Middle frontal gyrus (tissue), 1 donor: ENCODE measurements around the gene STPG2.
"Not testable (repeated sequence)": the region's sequence is repeated elsewhere in the genome, so short reads cannot be mapped to it uniquely, and the experiment has no call there.

Experiments used
- DNase-seq: peaks from one replicate; pipeline ENCODE4 v3.0.0-alpha.2; 2015; ENCODE audit warnings: low spot score; ENCODE audit errors: extremely low spot score

STPG2 gene

GRCh38 chr4:97952763-97953162 lies 190.5 kb downstream of the STPG2 start:
- no peak for DNase-seq

DNA sequence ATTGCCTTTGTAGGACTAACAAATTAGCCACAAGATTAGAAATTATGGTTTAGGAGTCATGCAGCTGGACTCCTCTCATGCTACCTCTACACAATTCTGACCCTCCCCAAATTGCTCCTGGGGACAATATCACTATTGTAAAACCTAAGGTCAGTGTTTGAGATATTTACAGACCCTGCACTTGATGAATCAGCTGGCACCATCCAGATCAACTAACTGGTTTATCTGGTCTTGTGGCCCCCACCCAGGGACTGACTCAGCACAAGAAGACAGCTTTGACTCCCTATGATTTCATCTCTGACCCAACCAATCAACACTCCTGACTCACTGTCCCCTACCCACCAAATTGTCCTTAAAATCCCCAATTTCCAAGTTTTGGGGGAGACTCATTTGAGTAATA lies 192.4 kb downstream of the STPG2 start:
- no peak for DNase-seq

- DNase-seq: no peak
Measured at GRCh38 chr4:97942951-97943350, 200.3 kb downstream of the STPG2 start.

DNA sequence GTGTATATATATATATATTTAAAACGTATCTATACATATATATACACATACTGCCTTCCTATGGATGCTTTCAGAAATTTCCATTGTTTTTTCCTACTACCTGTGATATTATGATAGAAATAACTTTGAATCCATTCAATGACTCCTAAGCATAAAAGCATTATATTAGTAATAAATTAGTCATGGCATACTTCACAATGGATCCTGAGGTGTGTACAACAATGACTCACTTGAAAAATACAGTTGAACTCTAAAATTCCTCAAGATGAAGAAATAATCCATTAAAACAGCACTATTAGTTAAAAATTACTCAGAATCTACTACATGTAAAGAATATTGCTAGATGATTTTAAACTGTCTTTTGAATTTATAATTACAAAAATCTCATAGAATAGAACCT lies 201.1 kb downstream of the STPG2 start:
- DNase-seq: no peak

DNA sequence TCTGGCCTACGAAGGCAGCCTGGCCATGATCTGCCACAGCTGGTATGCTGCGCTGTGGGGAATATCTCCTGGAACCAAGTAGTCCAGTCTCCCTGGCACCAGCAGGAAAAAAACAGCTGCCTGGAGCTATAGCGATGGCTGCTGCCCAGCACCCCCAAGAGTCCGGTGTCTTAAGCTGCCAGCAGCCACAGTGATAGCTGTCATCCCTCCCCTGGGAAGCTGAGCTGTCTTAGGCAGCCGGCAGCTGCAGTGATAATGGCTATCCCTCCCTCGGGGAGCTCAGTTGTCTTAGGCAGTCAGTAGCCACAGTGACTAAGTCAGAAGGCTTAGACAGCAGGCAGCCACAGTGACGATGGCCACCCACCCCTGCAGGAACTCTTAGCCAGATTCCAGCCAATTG lies 205.1 kb downstream of the STPG2 start:
- DNase-seq: no peak

- DNase-seq: no peak
Measured at GRCh38 chr4:97924341-97924958, 218.8 kb downstream of the STPG2 start.

DNA sequence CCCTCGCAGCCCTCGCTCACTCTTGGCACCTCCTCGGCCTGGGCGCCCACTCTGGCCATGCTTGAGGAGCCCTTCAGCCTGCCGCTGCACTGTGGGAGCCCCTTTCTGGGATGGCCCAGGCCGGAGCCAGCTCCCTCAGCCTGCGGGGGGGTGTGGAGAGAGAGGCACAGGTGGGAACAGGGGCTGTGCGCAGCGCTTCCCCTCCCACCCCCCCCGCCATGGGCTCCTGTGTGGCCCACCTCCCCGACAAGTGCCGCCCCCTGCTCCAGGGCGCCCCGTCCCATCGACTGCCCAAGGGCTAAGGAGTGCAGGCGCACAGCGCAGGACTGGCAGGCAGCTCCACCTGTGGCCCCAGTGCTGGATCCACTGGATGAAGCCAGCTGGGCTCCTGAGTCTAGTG lies 220.2 kb downstream of the STPG2 start:
- DNase-seq: no peak

DNA sequence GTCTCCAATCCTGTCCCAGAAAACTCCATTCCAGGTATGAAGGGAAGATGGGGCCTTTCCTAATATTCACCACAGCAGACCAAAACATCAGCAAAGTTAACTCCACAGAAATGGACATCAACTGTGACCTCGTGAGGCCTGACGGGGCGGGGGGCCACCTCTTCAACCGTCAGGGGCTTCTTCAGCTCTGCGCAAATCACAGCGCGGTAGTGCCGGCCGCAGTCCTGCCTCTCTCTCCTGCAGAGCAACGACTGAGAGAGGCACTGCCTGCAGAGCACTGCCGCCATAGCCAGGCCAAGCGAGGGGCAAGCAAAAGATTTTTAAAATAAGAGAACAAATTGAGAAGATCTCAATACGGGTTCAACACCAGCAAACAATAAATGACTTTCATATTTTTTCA lies 226.2 kb downstream of the STPG2 start:
- no peak for DNase-seq

DNA sequence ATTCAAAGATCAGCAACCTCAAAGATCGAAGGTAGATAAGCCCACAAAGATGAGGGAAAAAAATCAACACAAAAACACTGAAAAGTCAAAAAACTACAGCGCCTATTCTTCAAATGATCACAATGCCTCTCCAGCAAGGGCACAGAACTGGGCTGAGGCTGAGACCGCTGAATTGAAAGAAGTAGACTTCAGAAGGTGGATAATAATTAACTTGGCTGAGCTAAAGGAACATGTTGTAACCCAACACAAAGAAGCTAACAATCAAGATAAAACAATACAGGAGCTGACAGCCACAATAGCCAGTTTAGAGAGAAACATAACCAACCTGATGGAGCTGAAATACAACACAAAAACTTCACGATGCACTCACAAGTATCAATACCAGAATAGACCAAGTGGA lies 231.1 kb downstream of the STPG2 start:
- DNase-seq: no peak

GRCh38 chr4:97911236-97911906 lies 231.9 kb downstream of the STPG2 start:
- no peak for DNase-seq

GRCh38 chr4:97910005-97910404 lies 233.3 kb downstream of the STPG2 start:
- DNase-seq: no peak

- DNase-seq: not testable (repeated sequence)
Measured at GRCh38 chr4:97903436-97904189, 239.7 kb downstream of the STPG2 start.

- no peak for DNase-seq
Measured at GRCh38 chr4:97900229-97900628, 243.0 kb downstream of the STPG2 start.

DNA sequence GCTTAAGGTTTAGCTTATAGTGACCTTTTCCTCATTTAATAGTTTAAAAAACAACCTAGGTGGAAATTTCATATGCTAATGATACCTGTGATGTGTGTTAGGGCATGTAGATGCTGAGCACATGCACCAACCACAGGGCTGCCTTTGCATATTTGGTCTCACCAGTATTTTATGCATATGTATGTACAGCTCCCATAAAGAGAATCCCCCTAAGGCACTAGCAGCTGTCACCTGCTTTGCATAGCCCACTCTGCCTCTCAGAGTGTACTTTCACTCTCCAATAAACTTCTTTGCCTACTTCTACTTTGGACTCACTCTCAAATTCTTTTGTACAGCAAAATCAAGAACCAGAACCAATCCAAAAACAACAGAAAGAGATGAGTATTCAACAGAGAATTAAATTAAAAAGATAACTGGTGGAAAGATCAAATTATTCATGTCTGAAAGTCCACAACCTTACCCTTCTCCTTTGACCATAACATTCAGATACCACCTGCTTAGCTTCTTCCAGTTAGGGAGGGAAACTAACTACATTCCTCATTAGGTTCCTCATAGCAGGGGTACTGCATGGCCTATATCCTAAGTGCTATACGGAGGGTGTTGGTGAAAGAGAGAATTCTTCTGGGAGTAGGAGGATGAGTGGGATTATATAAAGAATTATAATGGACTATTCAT lies 250.5 kb downstream of the STPG2 start:
- no peak for DNase-seq

DNA sequence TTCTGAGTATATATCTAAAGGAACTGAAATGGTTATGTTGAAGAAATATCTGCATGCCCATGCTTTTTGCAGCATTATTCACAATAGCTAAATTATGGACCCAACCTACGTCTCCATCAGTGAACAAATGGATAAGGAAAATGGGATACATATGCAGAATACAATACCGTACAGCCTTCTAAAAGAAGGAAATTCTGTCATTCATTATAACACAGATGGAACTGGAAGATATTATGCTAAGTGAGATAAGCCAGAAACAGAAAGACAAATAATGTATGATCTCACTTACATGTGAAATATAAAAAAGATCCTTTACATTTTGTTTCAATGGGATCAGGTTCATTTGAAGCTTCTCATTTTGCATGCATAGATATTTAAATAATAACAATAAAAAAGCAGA lies 263.3 kb downstream of the STPG2 start:
- no peak for DNase-seq

DNA sequence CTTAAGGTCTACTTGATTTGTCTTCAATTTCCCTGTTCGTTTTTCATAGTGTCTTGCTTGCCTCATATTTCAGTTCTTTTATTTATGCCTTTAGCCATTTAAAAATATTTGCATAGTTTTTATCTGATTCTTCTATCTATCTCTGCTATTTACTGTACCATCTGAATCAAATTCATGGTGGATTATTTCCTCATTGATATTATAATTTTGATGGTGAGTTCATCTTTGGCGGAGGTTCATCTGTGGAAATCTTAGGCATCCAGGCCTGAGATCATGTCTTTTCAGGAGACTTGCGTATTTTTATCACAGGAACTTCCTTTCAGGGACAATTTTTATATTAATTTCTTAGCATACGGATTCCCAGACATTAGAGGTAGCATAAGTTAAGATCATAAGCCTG lies 275.2 kb downstream of the STPG2 start:
- DNase-seq: no peak

- no peak for DNase-seq
Measured at GRCh38 chr4:97867557-97868091, 275.7 kb downstream of the STPG2 start.

GRCh38 chr4:97866821-97867556 lies 276.3 kb downstream of the STPG2 start:
- no peak for DNase-seq

DNA sequence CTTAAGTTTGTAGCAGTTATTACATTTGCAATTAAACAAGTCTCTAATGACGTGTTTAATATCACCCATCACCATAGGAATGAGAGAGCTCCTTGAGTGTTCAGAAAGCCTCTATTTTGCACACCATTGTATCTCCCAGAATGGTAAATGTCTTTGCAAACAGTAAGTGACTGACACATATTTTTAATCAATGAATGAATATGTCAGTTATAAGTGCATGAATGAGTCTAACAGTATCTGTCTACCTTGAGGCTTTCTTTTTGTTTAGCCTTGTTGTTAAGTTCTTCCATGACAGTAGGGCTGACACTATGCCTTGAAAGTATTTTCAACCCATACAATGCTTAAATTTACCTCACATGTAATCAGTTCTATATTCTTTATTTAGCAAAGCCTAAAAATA lies 292.2 kb downstream of the STPG2 start:
- no peak for DNase-seq

GRCh38 chr4:97845758-97846157 lies 297.5 kb downstream of the STPG2 start:
- no peak for DNase-seq

GRCh38 chr4:97841512-97841911 lies 301.8 kb downstream of the STPG2 start:
- no peak for DNase-seq
